CD4-positive, CD25-positive, alpha-beta regulatory T cell (primary cell): Measurements from ENCODE around the gene NXPH4. TPM values are rescaled to one million over a fixed set of nuclear protein-coding genes. Genes with fewer than 3 reads are reported as not detected.

Source experiments
- ATAC-seq, 2 donors: fragments of 150-1000 bp; cut with Tn5 transposase; one replicate each; pipeline ENCODE4 v1.10.0; 2021; ENCODE audit warnings: low read depth in 2 of 2, moderate number of reproducible peaks in 2 of 2, moderate library complexity in 1 of 2
- DNase-seq, 3 donors: peaks; one replicate each; pipeline versions ENCODE4 v3.0.0 to v3.0.0-alpha.2; 2012 to 2022; ENCODE audit warnings: mixed read lengths in 1 of 3
- H3K27ac ChIP-seq: one replicate; pipeline ENCODE4 v1.7.0; 2013; ENCODE audit warnings: mild to moderate bottlenecking, low read length; ENCODE audit not compliant: insufficient read depth, poor library complexity, severe bottlenecking
- H3K27me3 ChIP-seq: one replicate; pipeline ENCODE4 v1.7.0; 2013; ENCODE audit warnings: low read length; ENCODE audit not compliant: control insufficient read depth, insufficient read depth
- H3K36me3 ChIP-seq: one replicate; pipeline ENCODE4 v1.7.0; 2013; ENCODE audit warnings: mild to moderate bottlenecking, low read length, moderate library complexity; ENCODE audit not compliant: control insufficient read depth, insufficient read depth
- H3K4me1 ChIP-seq: 2 replicates; pipeline ENCODE4 v1.7.0; 2013; ENCODE audit warnings: mild to moderate bottlenecking, low read length; ENCODE audit not compliant: insufficient read depth, control insufficient read depth, poor library complexity, severe bottlenecking
- H3K4me3 ChIP-seq: one replicate; pipeline ENCODE4 v1.7.0; 2013; ENCODE audit warnings: low read depth, mild to moderate bottlenecking, low read length, moderate library complexity
- H3K9me3 ChIP-seq, 2 experiments: 1 replicate in 1 of 2; 2 replicates in 1 of 2; pipeline ENCODE4 v1.7.0; 2013; ENCODE audit warnings: low read length in 2 of 2, mild to moderate bottlenecking in 1 of 2, moderate library complexity in 1 of 2; ENCODE audit not compliant: control insufficient read depth in 2 of 2
- H3K27ac Mint-ChIP-seq, 3 donors: one replicate each; pipeline ENCODE4 v1.8.0; 2020 to 2022; ENCODE audit warnings: mild to moderate bottlenecking in 3 of 3, mixed read lengths in 3 of 3, moderate library complexity in 2 of 3
- H3K27me3 Mint-ChIP-seq: one replicate; pipeline ENCODE4 v1.8.0; 2022; ENCODE audit warnings: mild to moderate bottlenecking, mixed read lengths
- H3K36me3 Mint-ChIP-seq: one replicate; pipeline ENCODE4 v1.8.0; 2020; ENCODE audit warnings: mixed read lengths
- H3K4me1 Mint-ChIP-seq, 4 donors: one replicate each; pipeline ENCODE4 v1.8.0; 2020 to 2022; ENCODE audit warnings: mixed read lengths in 4 of 4, mild to moderate bottlenecking in 1 of 4
- H3K4me3 Mint-ChIP-seq, 4 donors: one replicate each; pipeline ENCODE4 v1.8.0; 2020 to 2022; ENCODE audit warnings: mild to moderate bottlenecking in 4 of 4, mixed read lengths in 4 of 4, moderate library complexity in 3 of 4
- H3K9me3 Mint-ChIP-seq, 7 donors: one replicate each; pipeline ENCODE4 v1.8.0; 2020 to 2022; ENCODE audit warnings: mixed read lengths in 7 of 7, mild to moderate bottlenecking in 3 of 7, moderate library complexity in 2 of 7
- polyA plus RNA-seq, 4 donors: library from polyadenylated mRNA; unstranded; fragments of 300-500 nt; fragmentation: Illumina TruSeq; gene quantifications; one replicate each; pipeline ENCODE4 v1.2.3, GENCODE V29; 2021
- total RNA-seq: library from RNA; stranded (reverse); gene quantifications from one replicate; pipeline ENCODE4 v1.2.3, GENCODE V29; 2022

The NXPH4 gene
- total and polyA plus RNA-seq, 5 donors from 2014 or later = 0.09 to 0.49 (median 0.29) TPM; not detected in 1

- DNase-seq (no peak), ATAC-seq (no peak)
- Histone ChIP-seq H3K4me3 (no peak overlapping the region), H3K4me1 (no peaks in the 10 kb centered on the region), H3K9me3 (no peaks in the 10 kb centered on the region), H3K27me3 (no peaks in the 10 kb centered on the region), H3K36me3 (no peaks in the 10 kb centered on the region), H3K27ac (no peak overlapping the region)
- H3K36me3 Mint-ChIP-seq = no peaks in the 10 kb centered on the region
- no peak overlapping the region for H3K27ac Mint-ChIP-seq
- no peak overlapping the region for H3K4me3 Mint-ChIP-seq
- peaks cover 0 to 1% (median 0%) of the 10 kb centered on the region in 7 donors for H3K9me3 Mint-ChIP-seq
- H3K27me3 Mint-ChIP-seq = peaks cover 4% of the 10 kb centered on the region
- peaks cover 0 to 4% (median 0%) of the 10 kb centered on the region in 4 donors for H3K4me1 Mint-ChIP-seq
Measured at GRCh38 chr12:57179331-57180086, 37.1 kb upstream of the NXPH4 start.

GRCh38 chr12:57180321-57180989 is 36.1 kb upstream of the NXPH4 start:
- H3K36me3 ChIP-seq = no peaks in the 10 kb centered on the region

GRCh38 chr12:57181072-57181471 is 35.5 kb upstream of the NXPH4 start:
- DNase-seq = no peak
- H3K27me3 ChIP-seq = no peaks in the 10 kb centered on the region
- H3K27ac ChIP-seq = no peak overlapping the region
- H3K4me3 Mint-ChIP-seq = no peak overlapping the region
- no peak overlapping the region for H3K27ac Mint-ChIP-seq
- no peak overlapping the region for H3K4me3 ChIP-seq
- peaks cover 4% of the 10 kb centered on the region for H3K27me3 Mint-ChIP-seq
- H3K36me3 ChIP-seq = no peaks in the 10 kb centered on the region
- no peaks in the 10 kb centered on the region for H3K4me1 ChIP-seq
- H3K36me3 Mint-ChIP-seq = no peaks in the 10 kb centered on the region
- H3K9me3 Mint-ChIP-seq = peaks cover 0 to 1% (median 0%) of the 10 kb centered on the region in 7 donors
- no peak for ATAC-seq
- H3K9me3 ChIP-seq = no peaks in the 10 kb centered on the region
- peaks cover 0 to 4% (median 0%) of the 10 kb centered on the region in 4 donors for H3K4me1 Mint-ChIP-seq

More at GRCh38 chr12:57180321-57180989, 36.1 kb upstream of the NXPH4 start:
- Mint-ChIP-seq H3K9me3 (peaks cover 0 to 1% (median 0%) of the 10 kb centered on the region in 7 donors), H3K4me3 (no peak overlapping the region), H3K27ac (no peak overlapping the region), H3K27me3 (peaks cover 4% of the 10 kb centered on the region), H3K36me3 (no peaks in the 10 kb centered on the region), H3K4me1 (peaks cover 0 to 4% (median 0%) of the 10 kb centered on the region in 4 donors)
- Histone ChIP-seq H3K4me1 (no peaks in the 10 kb centered on the region), H3K4me3 (no peak overlapping the region), H3K27ac (no peak overlapping the region), H3K27me3 (no peaks in the 10 kb centered on the region), H3K9me3 (no peaks in the 10 kb centered on the region)
- no peak for DNase-seq
- ATAC-seq = no peak

- H3K4me1 ChIP-seq = no peaks in the 10 kb centered on the region
- H3K36me3 ChIP-seq = no peaks in the 10 kb centered on the region
- H3K4me1 Mint-ChIP-seq = peaks cover 0 to 4% (median 0%) of the 10 kb centered on the region in 4 donors
- no peak overlapping the region for H3K27ac Mint-ChIP-seq
- no peaks in the 10 kb centered on the region for H3K27me3 ChIP-seq
- ATAC-seq (no peak), DNase-seq (no peak)
- H3K36me3 Mint-ChIP-seq = no peaks in the 10 kb centered on the region
- no peaks in the 10 kb centered on the region for H3K9me3 ChIP-seq
- H3K4me3 Mint-ChIP-seq = no peak overlapping the region
- H3K9me3 Mint-ChIP-seq = peaks cover 0 to 1% (median 0%) of the 10 kb centered on the region in 7 donors
- H3K27ac ChIP-seq = no peak overlapping the region
- H3K4me3 ChIP-seq = no peak overlapping the region
- peaks cover 4% of the 10 kb centered on the region for H3K27me3 Mint-ChIP-seq
Measured at GRCh38 chr12:57181561-57182155, 34.9 kb upstream of the NXPH4 start.

GRCh38 chr12:57182918-57183575 is 33.5 kb upstream of the NXPH4 start:
- H3K4me1 ChIP-seq = no peaks in the 10 kb centered on the region
- DNase-seq = peak; percentile 59 to 74 (median 71)

GRCh38 chr12:57183939-57184725 is 32.5 kb upstream of the NXPH4 start:
- no peak for ATAC-seq
- no peak overlapping the region for H3K27ac Mint-ChIP-seq

More at GRCh38 chr12:57182918-57183575, 33.5 kb upstream of the NXPH4 start:
- Mint-ChIP-seq H3K27ac (peak overlapping the region in 1 of 3 donors; percentile 18), H3K9me3 (peaks cover 0 to 1% (median 0%) of the 10 kb centered on the region in 7 donors), H3K27me3 (peaks cover 4% of the 10 kb centered on the region), H3K36me3 (no peaks in the 10 kb centered on the region), H3K4me1 (peaks cover 0 to 4% (median 0%) of the 10 kb centered on the region in 4 donors), H3K4me3 (no peak overlapping the region)
- Histone ChIP-seq H3K9me3 (no peaks in the 10 kb centered on the region), H3K27me3 (no peaks in the 10 kb centered on the region), H3K27ac (no peak overlapping the region), H3K36me3 (no peaks in the 10 kb centered on the region), H3K4me3 (no peak overlapping the region)
- ATAC-seq = peak; percentile 95 to 96

GRCh38 chr12:57185403-57185802 is 31.2 kb upstream of the NXPH4 start:
- Mint-ChIP-seq H3K27ac (no peak overlapping the region), H3K4me1 (peaks cover 0 to 4% (median 0%) of the 10 kb centered on the region in 4 donors), H3K4me3 (no peak overlapping the region), H3K9me3 (peaks cover 0 to 1% (median 0%) of the 10 kb centered on the region in 7 donors), H3K36me3 (no peaks in the 10 kb centered on the region), H3K27me3 (peaks cover 4% of the 10 kb centered on the region)
- Histone ChIP-seq H3K36me3 (no peaks in the 10 kb centered on the region), H3K27ac (no peak overlapping the region), H3K4me1 (no peaks in the 10 kb centered on the region), H3K4me3 (no peak overlapping the region), H3K9me3 (no peaks in the 10 kb centered on the region), H3K27me3 (no peaks in the 10 kb centered on the region)
- no peak for DNase-seq
- ATAC-seq = no peak

More at GRCh38 chr12:57183939-57184725, 32.5 kb upstream of the NXPH4 start:
- H3K4me1 ChIP-seq = no peaks in the 10 kb centered on the region
- no peaks in the 10 kb centered on the region for H3K9me3 ChIP-seq
- H3K27me3 ChIP-seq = no peaks in the 10 kb centered on the region
- H3K27ac ChIP-seq = no peak overlapping the region
- Mint-ChIP-seq H3K27me3 (peaks cover 4% of the 10 kb centered on the region), H3K36me3 (no peaks in the 10 kb centered on the region), H3K4me3 (no peak overlapping the region), H3K4me1 (peaks cover 0 to 4% (median 0%) of the 10 kb centered on the region in 4 donors), H3K9me3 (peaks cover 0 to 1% (median 0%) of the 10 kb centered on the region in 7 donors)
- no peak overlapping the region for H3K4me3 ChIP-seq
- DNase-seq = no peak
- no peaks in the 10 kb centered on the region for H3K36me3 ChIP-seq
